B cell (primary cell): Measurements from ENCODE around the gene DIRAS1. TPM values are rescaled to one million over a fixed set of nuclear protein-coding genes. Genes with fewer than 3 reads are reported as not detected.

Experiments
- ATAC-seq: fragments of 200-7000 bp; cut with Tn5 transposase; one replicate; pipeline ENCODE4 v1.10.0; 2021; ENCODE audit warnings: low read depth, mild to moderate bottlenecking, moderate number of reproducible peaks, moderate library complexity
- CTCF ChIA-PET: fragments of 350-600 bp; sonication (Branson Sonifier 250); formaldehyde crosslinking; loops from one replicate; lab custom pipeline; 2021; ENCODE audit warnings: antibody characterized with exemption, inconsistent platforms; lab: Charles Lee
- POLR2A ChIA-PET: fragments of 350-600 bp; sonication (Branson Sonifier 250); formaldehyde crosslinking; loops from one replicate; lab custom pipeline; 2021; ENCODE audit warnings: antibody characterized with exemption; lab: Charles Lee
- DNase-seq: peaks from one replicate; pipeline ENCODE4 v3.0.0; 2013
- H2AFZ ChIP-seq: 2 replicates; pipeline ENCODE4 v1.6.1; 2012; ENCODE audit warnings: mild to moderate bottlenecking, low read depth, low read length; ENCODE audit not compliant: insufficient read depth, poor library complexity, severe bottlenecking
- H3K27ac ChIP-seq, 2 donors: 1 replicate in 1 of 2; 2 replicates in 1 of 2; pipeline ENCODE4 v1.5.1; 2012 to 2013; ENCODE audit warnings: low read length in 2 of 2, mild to moderate bottlenecking in 2 of 2, moderate library complexity in 1 of 2
- H3K27me3 ChIP-seq, 4 experiments: fragments of 200-600 bp in 1 of 4; sonication (generic) in 1 of 4; replicated peaks in 1 of 4; 1 replicate in 2 of 4; 2 replicates in 2 of 4; pipeline versions ENCODE4 v1.6.1 to v1.7.0; 2013 to 2016; ENCODE audit warnings: low read length in 3 of 4, mild to moderate bottlenecking in 2 of 4, mixed read lengths in 1 of 4, moderate library complexity in 1 of 4; ENCODE audit not compliant: insufficient read depth in 4 of 4, control insufficient read depth in 3 of 4; ENCODE audit errors: control extremely low read depth in 1 of 4
- H3K36me3 ChIP-seq, 2 experiments: replicated peaks in 1 of 2; 1 replicate in 1 of 2; 2 replicates in 1 of 2; pipeline versions ENCODE4 v1.6.1 to v1.7.1; 2013; ENCODE audit warnings: low read length in 1 of 2; ENCODE audit not compliant: insufficient read depth in 2 of 2, control insufficient read depth in 1 of 2; ENCODE audit errors: control extremely low read depth in 1 of 2, extremely low read depth in 1 of 2
- H3K4me1 ChIP-seq, 2 donors: fragments of 200-600 bp in 1 of 2; sonication (generic) in 1 of 2; 1 replicate in 1 of 2; 2 replicates in 1 of 2; pipeline versions ENCODE4 v1.5.1 to v1.6.1; 2013 to 2017; ENCODE audit warnings: low read length in 2 of 2; ENCODE audit not compliant: control insufficient read depth in 2 of 2, insufficient read depth in 2 of 2
- H3K4me2 ChIP-seq: replicated peaks from 2 replicates; pipeline ENCODE3; 2012; ENCODE audit warnings: mild to moderate bottlenecking, low read depth, low read length; ENCODE audit not compliant: poor library complexity, severe bottlenecking
- H3K4me3 ChIP-seq, 5 experiments: fragments of 200-600 bp in 1 of 5; sonication (generic) in 1 of 5; 1 replicate in 3 of 5; 2 replicates in 2 of 5; pipeline versions ENCODE4 v1.5.1 to v1.7.0; 2011 to 2016; ENCODE audit warnings: low read length in 4 of 5, mild to moderate bottlenecking in 4 of 5, low read depth in 2 of 5, control low read depth in 1 of 5, moderate library complexity in 1 of 5; ENCODE audit not compliant: insufficient read depth in 1 of 5; ENCODE audit errors: control extremely low read depth in 1 of 5, extremely low read depth in 1 of 5
- H3K79me2 ChIP-seq: fragments of 200-600 bp; sonication (generic); one replicate; pipeline ENCODE4 v1.6.0; 2016; ENCODE audit warnings: low read length; ENCODE audit not compliant: control insufficient read depth, insufficient read depth
- H3K9ac ChIP-seq: fragments of 200-600 bp; sonication (generic); 2 replicates; pipeline ENCODE4 v1.6.1; 2017; ENCODE audit warnings: mild to moderate bottlenecking, low read length, moderate library complexity
- H3K9me3 ChIP-seq, 3 donors: one replicate each; pipeline versions ENCODE4 v1.6.1 to v1.7.1; 2013; ENCODE audit warnings: low read length in 2 of 3; ENCODE audit not compliant: control insufficient read depth in 2 of 3, insufficient read depth in 1 of 3; ENCODE audit errors: control extremely low read depth in 1 of 3
- H4K20me1 ChIP-seq: 2 replicates; pipeline ENCODE4 v1.6.0; 2012; ENCODE audit warnings: mild to moderate bottlenecking, low read length; ENCODE audit not compliant: insufficient read depth, control insufficient read depth, poor library complexity, severe bottlenecking
- H3K27ac Mint-ChIP-seq: one replicate; pipeline ENCODE4 v1.8.0; 2021; ENCODE audit warnings: mixed read lengths
- H3K27me3 Mint-ChIP-seq: one replicate; pipeline ENCODE4 v1.8.0; 2021; ENCODE audit warnings: mixed read lengths
- H3K4me1 Mint-ChIP-seq: one replicate; pipeline ENCODE4 v1.8.0; 2021; ENCODE audit warnings: mixed read lengths
- H3K4me3 Mint-ChIP-seq: one replicate; pipeline ENCODE4 v1.8.0; 2021; ENCODE audit warnings: mixed read lengths
- H3K9me3 Mint-ChIP-seq: one replicate; pipeline ENCODE4 v1.8.0; 2022; ENCODE audit warnings: mixed read lengths; ENCODE audit not compliant: insufficient read depth
- EZH2 ChIP-seq: IDR thresholded peaks from 2 replicates; pipeline ENCODE4 v1.6.1; 2012; ENCODE audit warnings: borderline replicate concordance, low read depth, mild to moderate bottlenecking, moderate library complexity, low read length; ENCODE audit not compliant: insufficient read depth, poor library complexity, severe bottlenecking
- WGBS: methylation state at CpG from one replicate; pipeline ENCODE4 v1.1.5; 2013; ENCODE audit warnings: missing lambda C conversion rate; ENCODE audit not compliant: insufficient coverage; 5-methylcytosine and 5-hydroxymethylcytosine counted together
- intact Hi-C: fragments of 100-400 bp; cut with micrococcal nuclease; formaldehyde crosslinking; loops from one replicate; pipeline ENCODE4 v1.10.0; 2022
- polyA plus RNA-seq: library from polyadenylated mRNA; depleted of rRNA; stranded (reverse); fragments of >200 nt; gene quantifications from 2 replicates; pipeline ENCODE4 v1.2.3, GENCODE V29; 2012
- total RNA-seq, 2 donors: library from RNA; stranded (reverse); fragments of 120-200 nt in 1 of 2; gene quantifications; 1 replicate in 1 of 2; 2 replicates in 1 of 2; pipeline versions ENCODE4 v1.2.3 to v1.2.4, GENCODE V29; 2013 to 2022
- TF ChIP-seq, protein P1 (sequence below): fragments of 200-600 bp; IDR thresholded peaks from one replicate; pipeline ENCODE4 v1.8.0; 2022; ENCODE audit warnings: antibody characterized with exemption, mild to moderate bottlenecking

The DIRAS1 gene
- total and polyA plus RNA-seq, 2 donors (not counting 1 experiment from before 2014, with no cell fraction given): 5.2 to 23.7 TPM

DNA sequence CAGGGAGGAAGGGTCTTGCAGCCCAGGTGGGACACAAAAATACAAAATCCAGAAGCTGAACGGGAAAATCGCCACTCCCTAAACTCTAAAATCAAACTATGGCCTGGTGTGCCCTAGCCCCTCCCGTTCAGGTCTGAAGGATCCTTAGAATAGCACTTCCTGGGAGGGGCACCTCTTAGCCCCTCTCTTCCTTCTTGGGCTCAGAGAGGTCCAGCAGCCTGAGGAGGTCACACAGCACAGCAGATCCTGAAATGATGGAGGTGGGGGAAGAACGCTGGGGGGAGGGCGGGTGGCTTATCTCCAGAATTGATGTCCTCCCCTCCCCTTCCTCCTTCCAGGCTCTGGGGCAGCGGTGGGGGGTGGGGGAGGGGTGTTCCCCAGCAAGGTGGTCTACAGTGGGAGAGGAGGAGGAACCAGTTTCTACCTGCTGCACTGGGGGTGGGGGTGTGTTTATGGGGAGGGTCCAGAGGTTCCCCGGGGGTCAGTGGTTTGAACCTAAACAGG lies 1.9 kb downstream of the DIRAS1 start:
- H3K27ac ChIP-seq: no peak overlapping the region
- 43% methylated on average over 4 of the region's 7 CpGs for WGBS
- Mint-ChIP-seq H3K27me3 (peaks cover 2% of the 10 kb centered on the region), H3K9me3 (peaks cover 5% of the 10 kb centered on the region), H3K4me3 (peak overlapping the region; percentile 84), H3K27ac (peak overlapping the region; percentile 70), H3K4me1 (peaks cover 29% of the 10 kb centered on the region)
- peak overlapping the region; percentile 96 for H3K4me2 ChIP-seq
- H3K9ac ChIP-seq: no peak overlapping the region
- H3K27me3 ChIP-seq: peaks cover 0 to 17% (median 8%) of the 10 kb centered on the region in 4 experiments
- peaks cover 0 to 4% of the 10 kb centered on the region in 2 experiments for H3K36me3 ChIP-seq
- no peak overlapping the region for H2AFZ ChIP-seq
- H3K4me3 ChIP-seq: no peak overlapping the region
- POLR2A ChIA-PET: no interaction called here
- TF ChIP-seq, protein P1, sequence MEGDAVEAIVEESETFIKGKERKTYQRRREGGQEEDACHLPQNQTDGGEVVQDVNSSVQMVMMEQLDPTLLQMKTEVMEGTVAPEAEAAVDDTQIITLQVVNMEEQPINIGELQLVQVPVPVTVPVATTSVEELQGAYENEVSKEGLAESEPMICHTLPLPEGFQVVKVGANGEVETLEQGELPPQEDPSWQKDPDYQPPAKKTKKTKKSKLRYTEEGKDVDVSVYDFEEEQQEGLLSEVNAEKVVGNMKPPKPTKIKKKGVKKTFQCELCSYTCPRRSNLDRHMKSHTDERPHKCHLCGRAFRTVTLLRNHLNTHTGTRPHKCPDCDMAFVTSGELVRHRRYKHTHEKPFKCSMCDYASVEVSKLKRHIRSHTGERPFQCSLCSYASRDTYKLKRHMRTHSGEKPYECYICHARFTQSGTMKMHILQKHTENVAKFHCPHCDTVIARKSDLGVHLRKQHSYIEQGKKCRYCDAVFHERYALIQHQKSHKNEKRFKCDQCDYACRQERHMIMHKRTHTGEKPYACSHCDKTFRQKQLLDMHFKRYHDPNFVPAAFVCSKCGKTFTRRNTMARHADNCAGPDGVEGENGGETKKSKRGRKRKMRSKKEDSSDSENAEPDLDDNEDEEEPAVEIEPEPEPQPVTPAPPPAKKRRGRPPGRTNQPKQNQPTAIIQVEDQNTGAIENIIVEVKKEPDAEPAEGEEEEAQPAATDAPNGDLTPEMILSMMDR: no peak
- TF ChIP-seq EZH2: no peak
- H3K9me3 ChIP-seq: peaks cover 0 to 24% (median 10%) of the 10 kb centered on the region in 3 donors
- peaks cover 6% of the 10 kb centered on the region for H3K79me2 ChIP-seq
- intact Hi-C loops: no loop called here
- no peak for ATAC-seq
- H4K20me1 ChIP-seq: peaks cover 8% of the 10 kb centered on the region
- no peak for DNase-seq
- CTCF ChIA-PET: interaction anchor here (0.7 kb wide), 1 partner anchor 39 kb away, joined by 3 read pairs; no protein-coding TSS in a partner anchor
- peaks cover 30 to 43% of the 10 kb centered on the region in 2 donors for H3K4me1 ChIP-seq
